Measurements from ENCODE around the gene IQCM. TPM values are rescaled to one million over a fixed set of nuclear protein-coding genes. Genes with fewer than 3 reads are reported as not detected.

Gene IQCM
- total RNA-seq, 4 donors from 2014 or later = not detected

GRCh38 chr4:149755969-149756368 is 59.7 kb downstream of the IQCM start:
- no peaks in the 10 kb centered on the region for H3K4me1 ChIP-seq
- H3K9me3 ChIP-seq = no peaks in the 10 kb centered on the region
- 76 to 93% methylated on average over 2 of the region's 2 CpGs for WGBS, 2 donors
- no peak for DNase-seq
- H3K27me3 ChIP-seq = no peaks in the 10 kb centered on the region
- H3K36me3 ChIP-seq = no peaks in the 10 kb centered on the region
- intact Hi-C loops (cut with DNase I) = no loop called here
- TF ChIP-seq CTCF (IDR thresholded peaks at IDR 0.05) = no peak
- no peak overlapping the region for H3K27ac ChIP-seq
- no peak overlapping the region for H3K4me3 ChIP-seq

GRCh38 chr4:149754526-149754925 is 61.1 kb downstream of the IQCM start:
- Histone ChIP-seq H3K4me3 (no peak overlapping the region), H3K27me3 (no peaks in the 10 kb centered on the region), H3K9me3 (no peaks in the 10 kb centered on the region), H3K4me1 (no peaks in the 10 kb centered on the region), H3K27ac (no peak overlapping the region), H3K36me3 (no peaks in the 10 kb centered on the region)
- no peak for DNase-seq
- intact Hi-C loops (cut with DNase I) = no loop called here
- WGBS, 2 donors = 62 to 72% methylated on average over 3 of the region's 3 CpGs
- no peak for TF ChIP-seq POLR2A (IDR thresholded peaks at IDR 0.05)
- no peak for TF ChIP-seq CTCF (IDR thresholded peaks at IDR 0.05)

- intact Hi-C loops (cut with DNase I) = no loop called here
Observed at GRCh38 chr4:149752729-149753128, 62.9 kb downstream of the IQCM start.

GRCh38 chr4:149751174-149751573 is 64.5 kb downstream of the IQCM start:
- Histone ChIP-seq H3K9me3 (no peaks in the 10 kb centered on the region), H3K27me3 (no peaks in the 10 kb centered on the region), H3K36me3 (no peaks in the 10 kb centered on the region), H3K4me3 (no peak overlapping the region), H3K27ac (no peak overlapping the region), H3K4me1 (no peaks in the 10 kb centered on the region)
- DNase-seq = no peak
- TF ChIP-seq CTCF (IDR thresholded peaks at IDR 0.05) (no peak), POLR2A (IDR thresholded peaks at IDR 0.05) (no peak)
- intact Hi-C loops (cut with DNase I) = no loop called here
- 40 to 49% methylated on average over 4 of the region's 4 CpGs for WGBS, 2 donors

More at GRCh38 chr4:149752729-149753128, 62.9 kb downstream of the IQCM start:
- H3K27me3 ChIP-seq = no peaks in the 10 kb centered on the region
- no peaks in the 10 kb centered on the region for H3K36me3 ChIP-seq
- 47 to 50% methylated on average over 2 of the region's 2 CpGs for WGBS, 2 donors
- no peak for DNase-seq
- H3K4me3 ChIP-seq = no peak overlapping the region
- H3K4me1 ChIP-seq = no peaks in the 10 kb centered on the region
- H3K27ac ChIP-seq = no peak overlapping the region
- TF ChIP-seq CTCF (IDR thresholded peaks at IDR 0.05) (no peak), POLR2A (IDR thresholded peaks at IDR 0.05) (no peak)
- no peaks in the 10 kb centered on the region for H3K9me3 ChIP-seq

GRCh38 chr4:149749784-149750183 is 65.9 kb downstream of the IQCM start:
- no peaks in the 10 kb centered on the region for H3K9me3 ChIP-seq
- intact Hi-C loops (cut with DNase I) = no loop called here
- no peaks in the 10 kb centered on the region for H3K4me1 ChIP-seq
- no peak for DNase-seq
- H3K27ac ChIP-seq = no peak overlapping the region
- 81 to 84% methylated on average over 1 of the region's 1 CpG for WGBS, 2 donors
- TF ChIP-seq POLR2A (IDR thresholded peaks at IDR 0.05) = no peak
- TF ChIP-seq CTCF (IDR thresholded peaks at IDR 0.05) = no peak
- H3K27me3 ChIP-seq = no peaks in the 10 kb centered on the region
- H3K36me3 ChIP-seq = no peaks in the 10 kb centered on the region
- H3K4me3 ChIP-seq = no peak overlapping the region

All from esophagus squamous epithelium (tissue), 5 donors.